C4-2B (cell line): ENCODE results near the gene PRSS38.

ENCODE experiments used
- H3K27ac ChIP-seq: fragments of 450-650 bp; 2 replicates; pipeline ENCODE4 v1.5.1; 2017
- ZFX ChIP-seq: fragments of 450-650 bp; IDR thresholded peaks from 2 replicates; pipeline ENCODE4 v1.6.1; 2017
- TF ChIP-seq, protein P1 (sequence below): fragments of 450-650 bp; conservative IDR thresholded peaks from 2 replicates; pipeline ENCODE4 v1.5.1; 2017; ENCODE audit warnings: mild to moderate bottlenecking

The PRSS38 gene

DNA sequence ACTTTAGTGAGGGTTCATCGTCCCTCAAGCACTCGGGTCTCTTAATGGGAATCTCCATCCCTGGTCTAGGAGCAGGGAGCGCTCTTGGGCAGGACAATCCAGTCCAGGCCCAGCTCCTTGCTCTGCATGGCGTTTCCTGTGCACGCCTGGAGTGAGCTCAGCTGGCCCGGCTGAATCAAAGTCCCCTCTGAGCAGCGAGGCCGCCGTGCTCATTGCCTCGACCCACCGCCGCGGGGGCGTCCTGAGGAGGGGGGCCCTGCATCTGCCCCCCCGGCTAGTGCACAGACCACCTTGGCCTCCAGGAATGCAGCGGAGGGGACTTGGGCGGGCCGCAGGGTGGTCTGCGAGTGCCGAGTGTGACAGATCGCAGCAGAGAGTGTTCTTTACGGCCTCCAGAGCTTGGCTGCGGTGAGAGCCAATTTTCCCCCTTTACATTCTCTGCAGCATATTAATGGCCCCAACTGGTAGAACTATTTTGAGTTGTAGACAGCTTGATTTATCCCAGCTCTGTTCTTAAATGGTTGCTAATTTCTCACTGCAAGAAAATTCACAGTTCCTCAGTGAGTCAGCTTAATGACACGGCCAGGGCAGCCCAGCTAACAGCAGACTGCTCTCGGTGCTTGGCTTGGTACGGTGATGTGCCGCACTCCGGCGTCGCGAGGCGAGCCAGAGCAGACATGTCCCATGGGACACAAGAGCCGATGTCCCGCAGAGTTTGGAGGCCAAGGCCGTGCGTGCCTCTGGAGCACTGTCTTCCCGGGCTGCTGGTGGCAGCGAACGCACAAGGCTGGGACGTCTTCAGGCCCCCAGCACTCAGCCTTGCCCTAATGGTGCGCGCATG is 40.4 kb upstream of the PRSS38 start:
- H3K27ac ChIP-seq, result no peak overlapping the region
- TF ChIP-seq, protein P1, sequence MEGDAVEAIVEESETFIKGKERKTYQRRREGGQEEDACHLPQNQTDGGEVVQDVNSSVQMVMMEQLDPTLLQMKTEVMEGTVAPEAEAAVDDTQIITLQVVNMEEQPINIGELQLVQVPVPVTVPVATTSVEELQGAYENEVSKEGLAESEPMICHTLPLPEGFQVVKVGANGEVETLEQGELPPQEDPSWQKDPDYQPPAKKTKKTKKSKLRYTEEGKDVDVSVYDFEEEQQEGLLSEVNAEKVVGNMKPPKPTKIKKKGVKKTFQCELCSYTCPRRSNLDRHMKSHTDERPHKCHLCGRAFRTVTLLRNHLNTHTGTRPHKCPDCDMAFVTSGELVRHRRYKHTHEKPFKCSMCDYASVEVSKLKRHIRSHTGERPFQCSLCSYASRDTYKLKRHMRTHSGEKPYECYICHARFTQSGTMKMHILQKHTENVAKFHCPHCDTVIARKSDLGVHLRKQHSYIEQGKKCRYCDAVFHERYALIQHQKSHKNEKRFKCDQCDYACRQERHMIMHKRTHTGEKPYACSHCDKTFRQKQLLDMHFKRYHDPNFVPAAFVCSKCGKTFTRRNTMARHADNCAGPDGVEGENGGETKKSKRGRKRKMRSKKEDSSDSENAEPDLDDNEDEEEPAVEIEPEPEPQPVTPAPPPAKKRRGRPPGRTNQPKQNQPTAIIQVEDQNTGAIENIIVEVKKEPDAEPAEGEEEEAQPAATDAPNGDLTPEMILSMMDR, result no peak
- no peak for TF ChIP-seq ZFX

DNA sequence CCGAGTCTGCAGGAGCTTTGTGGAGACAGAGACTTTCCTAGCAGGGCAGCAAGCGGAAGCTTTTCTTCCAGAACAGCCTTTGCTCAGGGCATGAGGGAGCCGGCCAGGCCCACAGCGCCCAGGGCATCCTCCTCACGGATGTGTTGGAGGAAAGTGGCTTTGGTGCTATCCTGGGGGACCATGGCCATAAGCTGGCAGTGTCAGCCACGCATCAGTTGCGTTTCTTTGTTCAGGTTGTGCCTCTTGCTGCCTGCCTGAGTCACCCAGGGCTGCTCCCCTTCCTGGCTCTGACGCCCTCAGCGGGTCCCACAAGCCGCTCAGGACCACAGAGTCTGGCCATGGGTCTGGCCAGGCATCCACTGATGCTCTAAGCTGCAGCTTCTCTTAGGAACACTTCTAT is 39.6 kb upstream of the PRSS38 start:
- no peak overlapping the region for H3K27ac ChIP-seq
- TF ChIP-seq ZFX, result no peak
- TF ChIP-seq, protein P1, result no peak

DNA sequence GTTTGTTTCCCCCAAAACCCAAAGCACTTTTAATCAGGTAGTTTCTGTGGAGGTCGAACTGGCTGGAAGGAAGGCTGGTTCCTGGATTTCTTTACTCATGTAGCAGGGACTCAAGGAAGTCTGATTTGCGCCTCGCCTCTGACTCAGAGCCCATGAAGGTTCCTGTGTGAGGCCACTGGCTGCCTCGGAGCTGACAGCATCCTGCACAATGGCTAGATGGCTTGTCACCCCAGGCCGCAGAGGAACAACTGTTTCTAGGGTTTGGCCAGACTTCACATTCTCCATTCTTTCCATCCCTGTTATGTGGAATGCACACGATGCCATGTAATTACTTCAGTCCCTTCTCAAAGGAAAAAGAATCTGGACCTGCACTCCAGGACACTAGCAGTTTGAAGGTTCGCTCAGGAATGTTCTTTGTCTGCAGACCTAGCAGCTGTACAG is 39.1 kb upstream of the PRSS38 start:
- TF ChIP-seq, protein P1, result no peak
- no peak for TF ChIP-seq ZFX
- H3K27ac ChIP-seq, result no peak overlapping the region

DNA sequence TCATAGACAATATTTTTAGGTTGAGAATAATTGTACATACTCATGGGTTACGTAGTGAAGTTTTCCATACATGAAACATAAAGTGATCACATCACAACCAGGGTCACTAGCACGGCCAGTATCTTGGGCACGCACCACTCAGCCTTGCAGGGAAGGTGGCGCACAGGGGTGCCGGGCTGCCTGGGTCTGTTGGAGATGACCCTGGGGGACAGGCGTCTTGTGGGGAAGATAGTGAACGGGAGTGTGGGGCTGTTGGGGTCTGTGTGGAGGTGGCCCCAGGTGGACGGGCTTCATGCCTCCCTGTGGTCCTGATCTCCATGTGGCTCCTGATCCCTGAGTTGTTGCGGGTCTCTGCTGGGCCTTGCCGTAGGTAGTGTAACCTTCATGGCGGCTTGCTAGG is 38.3 kb upstream of the PRSS38 start:
- no peak overlapping the region for H3K27ac ChIP-seq
- TF ChIP-seq, protein P1, result no peak
- no peak for TF ChIP-seq ZFX

DNA sequence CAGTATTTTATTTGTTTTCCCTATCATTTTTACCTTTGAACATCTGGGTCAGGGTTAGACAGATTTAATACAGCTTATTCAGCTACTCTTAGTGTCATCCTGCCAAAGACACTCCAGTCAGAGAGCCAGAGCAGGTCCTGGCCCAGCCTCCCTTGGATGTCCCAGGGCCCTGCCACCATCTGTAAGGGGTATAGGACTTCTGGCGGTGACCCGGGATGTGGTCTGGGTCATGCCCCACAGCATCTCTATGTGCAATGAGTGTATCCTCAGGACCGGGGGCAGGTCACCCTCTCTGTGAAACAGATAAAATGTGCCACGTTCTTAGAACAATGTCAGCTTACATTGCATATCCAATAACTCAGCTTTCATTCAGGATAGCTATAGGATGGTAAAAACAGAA is 37.8 kb upstream of the PRSS38 start:
- H3K27ac ChIP-seq, result no peak overlapping the region
- no peak for TF ChIP-seq ZFX
- TF ChIP-seq, protein P1, result no peak

DNA sequence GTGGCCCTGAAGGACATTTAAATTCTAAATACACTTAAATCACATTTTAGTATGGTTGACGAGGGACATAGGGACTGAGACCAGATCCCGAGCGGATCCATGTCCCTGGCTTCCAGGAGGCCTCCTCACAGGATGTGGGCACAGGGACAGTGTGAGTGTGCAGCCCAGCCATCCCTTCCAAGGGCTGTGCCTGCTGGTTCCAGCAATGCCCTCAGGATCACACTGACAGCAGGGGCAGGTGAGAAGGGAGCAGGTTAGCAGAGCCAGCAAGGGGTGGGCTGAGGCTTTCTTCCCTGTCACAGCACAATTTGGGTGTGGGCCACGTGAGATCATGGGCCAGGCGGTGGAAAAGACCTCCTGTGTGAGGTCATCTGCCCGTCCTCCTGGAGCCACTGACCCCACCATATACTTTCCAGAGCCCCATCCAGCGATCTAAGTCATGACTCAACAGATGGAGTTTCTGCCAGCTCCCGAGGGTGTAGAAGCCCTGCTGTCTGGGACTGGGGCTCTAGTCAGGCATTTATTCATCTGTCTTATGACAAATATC is 37.0 kb upstream of the PRSS38 start:
- no peak overlapping the region for H3K27ac ChIP-seq

DNA sequence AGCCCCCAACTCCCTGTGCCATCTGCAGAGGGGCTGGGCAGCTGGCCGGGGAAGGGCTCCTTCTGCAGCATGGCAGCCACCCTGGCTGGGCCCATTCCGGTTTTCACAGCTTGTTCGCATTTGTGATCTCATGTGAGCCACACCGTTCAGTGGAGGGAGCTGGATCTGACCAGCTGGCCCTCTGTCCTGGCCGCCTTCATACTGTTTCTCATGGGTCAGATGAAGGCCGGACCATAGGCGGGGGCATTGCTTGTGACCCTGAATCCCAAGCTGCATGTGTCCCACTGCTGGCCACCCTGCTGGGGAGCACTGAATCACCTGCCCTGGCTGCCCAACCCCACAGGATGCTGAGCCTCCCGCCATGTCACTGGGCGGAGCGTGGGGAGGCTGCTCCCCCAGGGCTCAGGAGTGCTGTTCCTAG is 36.4 kb upstream of the PRSS38 start:
- H3K27ac ChIP-seq, result no peak overlapping the region
- no peak for TF ChIP-seq ZFX
- TF ChIP-seq, protein P1, result no peak

More for the DNA sequence above, 37.0 kb upstream of the PRSS38 start:
- TF ChIP-seq, protein P1, result no peak
- TF ChIP-seq ZFX, result no peak
